Vagina (tissue), 2 donors: Measurements from ENCODE around the gene DYNLL2. TPM values are rescaled to one million over a fixed set of nuclear protein-coding genes. Genes with fewer than 3 reads are reported as not detected.
"Not testable (repeated sequence)": the region's sequence is repeated elsewhere in the genome, so short reads cannot be mapped to it uniquely, and the experiment has no call there.

Experiments
- DNase-seq, 2 donors: peaks; one replicate each; pipeline ENCODE4 v3.0.0-alpha.2; 2017; ENCODE audit errors: extremely low spot score in 2 of 2
- H3K27ac ChIP-seq: fragments of 200-600 bp; sonication (generic); one replicate; pipeline ENCODE4 v1.5.1; 2019
- H3K27me3 ChIP-seq: fragments of 200-600 bp; sonication (generic); one replicate; pipeline ENCODE4 v1.5.1; 2019
- H3K36me3 ChIP-seq, 2 donors: fragments of 200-600 bp; sonication (generic); one replicate each; pipeline ENCODE4 v1.5.1; 2017 to 2019
- H3K4me1 ChIP-seq: fragments of 200-600 bp; sonication (generic); one replicate; pipeline ENCODE4 v1.5.1; 2019
- H3K4me3 ChIP-seq, 2 donors: fragments of 200-600 bp; sonication (generic); 1 replicate in 1 of 2; 2 replicates in 1 of 2; pipeline ENCODE4 v1.5.1; 2016 to 2019
- H3K9me3 ChIP-seq: fragments of 200-600 bp; sonication (generic); one replicate; pipeline ENCODE4 v1.5.1; 2019
- CTCF ChIP-seq, 3 experiments: fragments of 450-650 bp in 2 of 3; fragments of 200-600 bp in 1 of 3; sonication (generic) in 1 of 3; IDR thresholded peaks; one replicate each; pipeline ENCODE4 v1.5.1; 2017 to 2019; ENCODE audit warnings: antibody characterized with exemption in 3 of 3, mild to moderate bottlenecking in 2 of 3, moderate library complexity in 2 of 3
- POLR2A ChIP-seq, 2 donors: fragments of 450-650 bp; IDR thresholded peaks; one replicate each; pipeline ENCODE4 v1.6.1; 2017; ENCODE audit warnings: antibody characterized with exemption in 2 of 2, mild to moderate bottlenecking in 2 of 2, moderate library complexity in 2 of 2
- POLR2AphosphoS5 ChIP-seq, 2 donors: sonication (generic); formaldehyde crosslinking; IDR thresholded peaks; one replicate each; pipeline ENCODE4 v1.9.0; 2017; ENCODE audit warnings: antibody characterized with exemption in 2 of 2, mild to moderate bottlenecking in 2 of 2, low read depth in 1 of 2; ENCODE audit not compliant: insufficient read depth in 1 of 2
- intact Hi-C: fragments of 100-400 bp; cut with DNase I; formaldehyde crosslinking; loops from one replicate; pipeline ENCODE4 v1.15.1; 2023
- total RNA-seq: library from RNA; depleted of rRNA; stranded (reverse); fragments of >200 nt; gene quantifications from one replicate; pipeline ENCODE4 v1.2.3, GENCODE V29; 2016

Gene DYNLL2
- total RNA-seq, 1 donor from 2014 or later: 16.9 TPM

- H3K27ac ChIP-seq: no peak overlapping the region
- no peak overlapping the region for H3K4me3 ChIP-seq
- intact Hi-C loops: loop anchor here (10.0 kb wide), 1 partner anchor 105 kb away; no protein-coding TSS in a partner anchor
- H3K27me3 ChIP-seq: no peaks in the 10 kb centered on the region
- H3K4me1 ChIP-seq: no peaks in the 10 kb centered on the region
- no peak for DNase-seq
- TF ChIP-seq POLR2AphosphoS5 (IDR thresholded peaks at IDR 0.05; ENCODE audit: insufficient read depth in 1 of 2, low read depth in 1 of 2) (no peak), POLR2A (IDR thresholded peaks at IDR 0.05) (no peak), CTCF (IDR thresholded peaks at IDR 0.05) (no peak)
- H3K36me3 ChIP-seq: no peaks in the 10 kb centered on the region
- no peaks in the 10 kb centered on the region for H3K9me3 ChIP-seq
Observed at GRCh38 chr17:58119491-58119890, 36.3 kb downstream of the DYNLL2 start.

DNA sequence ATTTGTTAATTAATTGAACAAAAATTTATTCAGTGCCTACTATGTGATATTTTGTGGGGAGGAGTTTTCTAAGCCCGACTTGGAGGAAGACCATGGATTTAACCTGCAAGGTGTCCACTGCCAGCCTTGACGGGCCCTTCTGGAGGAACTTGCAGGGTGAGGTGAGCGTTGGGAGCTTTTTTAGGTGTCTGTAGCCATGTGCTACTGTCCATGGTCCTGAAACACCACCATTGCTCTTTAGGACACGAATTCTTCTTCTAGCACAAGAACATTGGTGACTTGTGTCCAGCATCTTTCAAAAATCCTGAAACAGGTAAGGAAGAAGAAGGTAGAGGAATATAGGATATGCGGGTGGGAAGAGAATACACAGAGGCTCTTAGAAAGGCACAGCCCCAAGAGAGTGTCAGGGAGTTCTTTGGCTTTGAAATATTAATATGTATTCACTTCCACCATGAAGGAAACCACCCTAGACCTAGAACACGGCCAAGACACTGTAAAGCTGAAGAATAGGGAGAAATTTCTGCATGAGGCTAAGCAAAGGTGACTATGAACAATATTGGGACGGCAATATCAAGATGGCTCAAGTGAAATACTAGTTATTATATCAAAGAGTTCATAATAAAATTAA is 37.1 kb downstream of the DYNLL2 start:
- no peaks in the 10 kb centered on the region for H3K27me3 ChIP-seq
- H3K4me1 ChIP-seq: no peaks in the 10 kb centered on the region
- no peak overlapping the region for H3K4me3 ChIP-seq
- TF ChIP-seq POLR2A (IDR thresholded peaks at IDR 0.05) (no peak), CTCF (IDR thresholded peaks at IDR 0.05) (no peak), POLR2AphosphoS5 (IDR thresholded peaks at IDR 0.05; ENCODE audit: insufficient read depth in 1 of 2, low read depth in 1 of 2) (no peak)
- H3K9me3 ChIP-seq: no peaks in the 10 kb centered on the region
- DNase-seq: no peak
- H3K27ac ChIP-seq: no peak overlapping the region
- H3K36me3 ChIP-seq: no peaks in the 10 kb centered on the region
- intact Hi-C loops: no loop called here

GRCh38 chr17:58121925-58122324 is 38.7 kb downstream of the DYNLL2 start:
- no peaks in the 10 kb centered on the region for H3K36me3 ChIP-seq
- no peak overlapping the region for H3K4me3 ChIP-seq
- intact Hi-C loops: no loop called here
- H3K4me1 ChIP-seq: no peaks in the 10 kb centered on the region
- no peaks in the 10 kb centered on the region for H3K9me3 ChIP-seq
- TF ChIP-seq POLR2AphosphoS5 (IDR thresholded peaks at IDR 0.05; ENCODE audit: insufficient read depth in 1 of 2, low read depth in 1 of 2): no peak
- no peak for TF ChIP-seq POLR2A (IDR thresholded peaks at IDR 0.05)
- TF ChIP-seq CTCF (IDR thresholded peaks at IDR 0.05): no peak
- H3K27me3 ChIP-seq: no peaks in the 10 kb centered on the region
- H3K27ac ChIP-seq: no peak overlapping the region
- no peak for DNase-seq

DNA sequence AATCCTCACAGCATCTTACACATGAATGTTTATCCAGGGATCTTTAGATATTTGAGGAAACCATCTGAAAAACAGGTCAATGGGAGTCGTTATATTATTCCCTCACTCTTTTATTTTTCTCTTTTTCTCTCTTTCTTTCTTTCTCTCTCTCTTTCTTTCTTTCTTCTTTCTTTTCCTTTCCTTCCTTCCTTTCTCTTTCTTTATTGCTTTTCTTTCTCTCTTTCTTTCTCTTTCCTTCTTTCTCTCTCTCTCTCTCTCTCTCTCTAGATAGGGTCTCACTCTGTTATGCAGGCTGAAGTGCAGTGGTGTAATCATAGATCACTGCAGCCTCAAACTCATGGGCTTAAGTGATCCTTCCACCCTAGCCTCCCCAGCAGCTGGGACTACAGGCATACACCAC is 44.6 kb downstream of the DYNLL2 start:
- intact Hi-C loops: no loop called here
- Histone ChIP-seq H3K9me3 (no peaks in the 10 kb centered on the region), H3K4me3 (no peak overlapping the region), H3K27me3 (no peaks in the 10 kb centered on the region), H3K27ac (no peak overlapping the region), H3K4me1 (no peaks in the 10 kb centered on the region), H3K36me3 (no peaks in the 10 kb centered on the region)
- no peak for TF ChIP-seq CTCF (IDR thresholded peaks at IDR 0.05)
- no peak for TF ChIP-seq POLR2AphosphoS5 (IDR thresholded peaks at IDR 0.05; ENCODE audit: insufficient read depth in 1 of 2, low read depth in 1 of 2)
- no peak for TF ChIP-seq POLR2A (IDR thresholded peaks at IDR 0.05)
- no peak for DNase-seq

DNA sequence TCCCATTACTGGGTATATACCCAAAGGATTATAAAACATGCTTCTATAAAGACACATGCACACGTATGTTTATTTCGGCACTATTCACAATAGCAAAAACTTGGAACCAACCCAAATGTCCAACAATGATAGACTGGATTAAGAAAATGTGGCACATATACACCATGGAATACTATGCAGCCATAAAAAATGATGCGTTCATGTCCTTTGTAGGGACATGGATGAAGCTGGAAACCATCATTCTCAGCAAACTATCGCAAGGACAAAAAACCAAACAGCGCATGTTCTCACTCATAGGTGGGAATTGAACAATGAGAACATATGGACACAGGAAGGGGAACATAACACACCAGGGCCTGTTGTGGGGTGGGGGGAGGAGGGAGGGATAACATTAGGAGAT is 49.5 kb downstream of the DYNLL2 start:
- intact Hi-C loops, H3K9me3 ChIP-seq, H3K4me1 ChIP-seq, H3K36me3 ChIP-seq, H3K27me3 ChIP-seq, H3K4me3 ChIP-seq, DNase-seq, H3K27ac ChIP-seq: not testable (repeated sequence)
